C1 segment of cervical spinal cord (tissue), 14 donors: ENCODE measurements around the gene MAPK14.

Source experiments
- DNase-seq, 14 donors: peaks; one replicate each; lab custom pipeline; 2025; lab: John Stamatoyannopoulos, UW

Gene MAPK14

DNA sequence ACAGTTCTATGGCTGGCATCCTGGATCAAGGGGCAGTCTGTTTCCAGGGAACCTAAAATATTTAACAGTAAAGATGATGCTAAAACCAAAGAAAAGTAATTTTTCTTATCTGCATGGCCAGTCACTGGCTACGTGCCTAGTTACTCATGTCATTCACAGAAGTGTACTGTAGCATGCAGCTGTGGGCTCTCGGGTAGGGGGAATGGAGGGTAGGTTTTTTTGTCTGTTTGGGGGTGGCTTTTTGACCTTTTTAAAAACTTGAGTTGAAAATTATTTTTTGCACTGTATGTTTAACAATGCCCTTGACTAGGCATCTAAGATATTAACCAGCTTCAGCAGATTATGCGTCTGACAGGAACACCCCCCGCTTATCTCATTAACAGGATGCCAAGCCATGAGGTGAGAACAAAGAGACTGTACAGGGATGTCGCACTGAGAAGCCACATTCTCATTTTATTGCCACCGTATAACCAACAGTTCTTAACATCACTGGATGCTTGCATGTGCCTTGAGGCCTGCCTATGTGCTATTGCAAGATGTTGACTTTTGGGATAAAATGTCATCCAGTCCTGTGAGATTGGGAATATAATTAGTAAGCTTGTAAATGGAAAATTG lies 72.4 kb downstream of the MAPK14 start:
- peak in 1 of 14 donors; percentile 18 for DNase-seq

DNA sequence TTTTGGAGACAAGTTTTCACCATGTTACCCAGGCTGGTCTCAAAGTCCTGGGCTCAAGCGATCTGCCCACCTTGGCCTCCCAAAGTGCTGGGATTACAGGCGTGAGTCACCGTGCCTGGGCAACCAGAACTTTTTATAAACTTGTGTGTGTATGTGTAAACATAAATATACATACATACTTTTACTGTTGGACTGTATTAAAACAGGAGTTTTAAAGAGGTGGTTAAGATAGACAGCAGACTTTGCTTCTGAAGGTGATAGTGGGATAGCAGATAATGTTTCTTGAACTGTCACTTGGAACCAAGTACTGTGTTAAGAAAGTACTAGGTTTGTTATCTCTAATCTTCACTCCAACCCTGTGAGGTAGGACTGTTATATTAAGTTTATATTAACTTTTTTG lies 74.1 kb downstream of the MAPK14 start:
- no peak for DNase-seq

DNA sequence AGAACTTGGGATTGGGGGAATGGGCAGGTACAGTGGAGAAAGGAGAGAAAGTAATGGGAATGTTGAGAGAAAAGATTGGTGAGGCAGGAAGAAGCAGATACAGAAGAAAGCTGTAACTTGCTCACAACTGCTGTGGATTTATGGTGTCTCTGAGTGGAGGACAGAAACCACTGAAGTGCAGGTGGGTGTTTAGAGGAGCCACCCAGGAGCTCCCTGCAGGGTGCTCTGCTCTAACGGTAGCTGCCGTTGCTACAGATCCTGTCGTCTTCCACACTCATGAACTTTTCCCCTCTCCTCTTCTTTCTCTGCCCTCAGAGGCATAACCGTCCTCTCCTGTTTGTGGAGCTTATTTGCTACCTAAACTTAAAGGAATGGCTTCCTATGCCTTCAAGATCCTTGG lies 75.2 kb downstream of the MAPK14 start:
- DNase-seq: no peak

DNA sequence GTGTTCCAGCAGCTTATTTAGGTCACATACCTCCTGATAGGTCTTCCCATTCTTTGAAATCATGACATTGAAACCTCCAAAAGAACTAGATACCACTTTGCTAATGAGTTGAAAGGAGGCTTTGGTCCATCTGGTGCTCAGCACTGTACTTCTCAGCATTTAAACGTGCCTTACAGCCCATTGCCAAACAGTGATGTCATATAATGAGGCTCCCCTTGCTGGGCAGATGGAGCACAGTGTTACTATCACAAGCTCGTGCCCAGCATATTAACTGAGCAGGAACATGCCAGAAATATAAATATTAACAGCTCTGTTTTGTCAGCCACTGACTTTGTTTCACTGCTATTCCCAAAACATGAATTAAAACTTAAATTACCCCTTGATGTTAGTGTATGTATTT lies 77.2 kb downstream of the MAPK14 start:
- DNase-seq: peak in 1 of 14 donors; percentile 84

DNA sequence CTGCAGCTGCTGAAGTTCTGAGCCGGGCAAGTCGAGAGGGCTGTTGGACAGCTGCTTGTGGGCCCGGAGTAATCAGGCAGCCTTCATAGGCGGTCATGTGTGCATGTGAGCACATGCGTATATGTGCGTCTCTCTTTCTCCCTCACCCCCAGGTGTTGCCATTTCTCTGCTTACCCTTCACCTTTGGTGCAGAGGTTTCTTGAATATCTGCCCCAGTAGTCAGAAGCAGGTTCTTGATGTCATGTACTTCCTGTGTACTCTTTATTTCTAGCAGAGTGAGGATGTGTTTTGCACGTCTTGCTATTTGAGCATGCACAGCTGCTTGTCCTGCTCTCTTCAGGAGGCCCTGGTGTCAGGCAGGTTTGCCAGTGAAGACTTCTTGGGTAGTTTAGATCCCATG lies 81.5 kb downstream of the MAPK14 start:
- DNase-seq: no peak

DNA sequence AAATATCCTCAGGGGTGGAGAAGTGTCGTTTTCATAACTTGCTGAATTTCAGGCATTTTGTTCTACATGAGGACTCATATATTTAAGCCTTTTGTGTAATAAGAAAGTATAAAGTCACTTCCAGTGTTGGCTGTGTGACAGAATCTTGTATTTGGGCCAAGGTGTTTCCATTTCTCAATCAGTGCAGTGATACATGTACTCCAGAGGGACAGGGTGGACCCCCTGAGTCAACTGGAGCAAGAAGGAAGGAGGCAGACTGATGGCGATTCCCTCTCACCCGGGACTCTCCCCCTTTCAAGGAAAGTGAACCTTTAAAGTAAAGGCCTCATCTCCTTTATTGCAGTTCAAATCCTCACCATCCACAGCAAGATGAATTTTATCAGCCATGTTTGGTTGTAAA lies 82.4 kb downstream of the MAPK14 start:
- DNase-seq: no peak

DNA sequence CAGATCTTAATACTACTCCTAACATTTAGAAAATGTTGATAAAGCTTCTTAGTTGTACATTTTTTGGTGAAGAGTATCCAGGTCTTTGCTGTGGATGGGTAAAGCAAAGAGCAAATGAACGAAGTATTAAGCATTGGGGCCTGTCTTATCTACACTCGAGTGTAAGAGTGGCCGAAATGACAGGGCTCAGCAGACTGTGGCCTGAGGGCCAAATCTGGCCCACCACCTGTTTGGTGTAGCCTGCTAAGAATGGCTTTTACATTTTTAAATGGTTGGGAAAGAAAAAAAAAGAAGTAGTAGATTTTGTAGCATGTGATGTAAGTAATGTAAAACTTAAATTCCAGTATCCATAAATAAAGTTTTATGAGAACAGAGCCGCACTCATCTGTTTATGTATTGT lies 83.3 kb downstream of the MAPK14 start:
- no peak for DNase-seq

DNA sequence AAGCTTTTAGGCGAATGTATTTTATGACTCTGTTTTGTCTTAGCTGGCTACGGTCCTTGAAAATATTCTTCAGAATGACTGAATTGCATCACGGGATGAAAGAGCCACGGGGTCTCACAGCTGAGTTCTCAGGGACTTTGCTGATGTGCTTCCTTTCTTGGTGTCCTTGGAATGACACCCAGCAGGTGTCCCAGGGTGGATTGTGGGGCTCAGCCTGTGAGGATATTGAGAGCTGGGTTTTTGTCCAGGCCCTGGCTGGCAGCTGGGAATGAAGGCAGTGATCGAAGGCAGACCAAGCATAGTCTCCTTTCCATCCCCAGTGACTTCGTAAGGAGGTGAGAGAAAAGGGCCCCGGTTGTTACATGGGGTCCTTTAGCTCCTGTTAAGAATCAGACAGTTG lies 83.9 kb downstream of the MAPK14 start:
- DNase-seq: no peak

DNA sequence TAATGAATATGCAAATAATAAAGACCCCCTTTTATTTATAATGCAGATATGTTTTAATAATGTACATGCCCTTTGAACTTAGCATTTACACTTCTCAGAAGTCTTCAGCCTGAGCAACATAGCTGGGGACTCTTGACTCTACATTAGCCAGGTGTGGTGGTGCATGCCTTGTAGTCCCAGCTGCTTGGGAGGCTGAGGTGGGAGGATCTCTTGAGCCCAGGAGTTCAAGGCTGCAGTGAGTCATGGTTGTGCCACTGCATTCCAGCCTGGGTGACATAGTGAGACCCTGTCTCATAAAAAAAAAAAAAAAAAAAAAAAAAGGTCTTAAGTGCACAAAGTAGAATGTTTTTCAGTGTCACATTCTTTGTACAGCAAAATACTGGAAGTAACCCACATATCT lies 85.4 kb downstream of the MAPK14 start:
- no peak for DNase-seq

DNA sequence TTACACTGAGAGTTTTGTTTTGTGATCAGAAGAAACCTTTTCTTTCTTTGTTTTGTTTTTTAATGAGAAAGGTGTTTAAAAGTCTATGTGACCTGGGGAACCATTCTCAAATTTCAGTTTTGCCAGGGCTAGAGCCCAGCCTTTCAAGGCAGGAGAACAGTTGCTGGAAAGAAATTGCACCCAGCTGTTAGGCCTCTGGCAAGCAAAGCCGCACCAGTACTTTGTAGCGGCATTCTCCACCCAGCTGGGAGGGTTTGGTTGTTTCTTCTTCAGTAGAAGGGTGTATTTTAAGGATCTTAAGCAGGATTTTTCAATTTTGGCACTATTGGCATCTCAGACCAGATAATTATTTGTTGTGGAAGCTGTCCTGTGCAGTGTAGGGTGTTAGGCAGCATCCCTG lies 86.1 kb downstream of the MAPK14 start:
- DNase-seq: no peak

DNA sequence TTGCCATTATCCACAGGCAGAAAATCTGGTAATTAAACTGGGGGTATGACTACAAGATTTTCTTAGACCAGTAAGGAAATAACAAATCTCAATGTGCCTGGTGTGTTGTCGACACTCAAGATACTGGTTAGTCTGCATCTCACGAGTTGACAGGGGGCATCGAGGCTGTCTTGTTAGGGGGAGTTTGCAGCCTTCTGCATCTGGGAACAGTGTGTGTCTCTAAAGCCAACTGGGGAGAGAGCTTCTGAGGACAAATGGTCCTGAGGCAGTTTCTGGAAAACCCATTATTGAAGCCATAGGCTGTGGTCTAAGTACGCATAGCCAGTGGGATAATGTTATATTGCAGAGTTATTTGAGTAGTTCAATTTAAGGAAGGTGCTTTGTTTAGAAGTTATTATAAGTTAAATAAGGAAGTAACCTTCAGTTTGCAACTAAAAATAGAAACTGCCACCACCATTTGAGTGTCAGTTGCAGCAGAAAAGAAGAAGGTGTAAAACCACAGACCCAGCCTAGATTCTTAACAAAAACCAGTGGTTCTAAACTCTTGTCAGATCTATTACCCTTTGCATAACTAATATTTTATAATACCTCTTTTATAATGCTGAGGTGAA lies 87.3 kb downstream of the MAPK14 start:
- DNase-seq: no peak

DNA sequence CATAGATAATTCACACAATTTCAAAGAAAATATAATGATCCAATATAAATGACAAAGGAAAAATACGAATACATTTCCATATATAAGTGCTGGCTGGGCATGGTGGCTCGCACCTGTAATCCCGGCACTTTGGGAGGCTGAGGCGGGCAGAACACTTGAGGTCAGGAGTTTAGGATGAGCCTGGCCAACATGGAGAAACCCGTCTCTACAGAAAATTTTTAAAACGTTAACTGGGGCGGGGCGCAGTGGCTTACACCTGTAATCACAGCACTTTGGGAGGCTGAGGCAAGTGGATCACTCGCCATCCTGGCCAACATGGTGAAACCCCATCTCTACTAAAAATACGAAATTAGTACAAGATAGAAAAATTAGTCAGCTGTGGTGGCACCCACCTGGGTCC lies 87.8 kb downstream of the MAPK14 start:
- DNase-seq: no peak

DNA sequence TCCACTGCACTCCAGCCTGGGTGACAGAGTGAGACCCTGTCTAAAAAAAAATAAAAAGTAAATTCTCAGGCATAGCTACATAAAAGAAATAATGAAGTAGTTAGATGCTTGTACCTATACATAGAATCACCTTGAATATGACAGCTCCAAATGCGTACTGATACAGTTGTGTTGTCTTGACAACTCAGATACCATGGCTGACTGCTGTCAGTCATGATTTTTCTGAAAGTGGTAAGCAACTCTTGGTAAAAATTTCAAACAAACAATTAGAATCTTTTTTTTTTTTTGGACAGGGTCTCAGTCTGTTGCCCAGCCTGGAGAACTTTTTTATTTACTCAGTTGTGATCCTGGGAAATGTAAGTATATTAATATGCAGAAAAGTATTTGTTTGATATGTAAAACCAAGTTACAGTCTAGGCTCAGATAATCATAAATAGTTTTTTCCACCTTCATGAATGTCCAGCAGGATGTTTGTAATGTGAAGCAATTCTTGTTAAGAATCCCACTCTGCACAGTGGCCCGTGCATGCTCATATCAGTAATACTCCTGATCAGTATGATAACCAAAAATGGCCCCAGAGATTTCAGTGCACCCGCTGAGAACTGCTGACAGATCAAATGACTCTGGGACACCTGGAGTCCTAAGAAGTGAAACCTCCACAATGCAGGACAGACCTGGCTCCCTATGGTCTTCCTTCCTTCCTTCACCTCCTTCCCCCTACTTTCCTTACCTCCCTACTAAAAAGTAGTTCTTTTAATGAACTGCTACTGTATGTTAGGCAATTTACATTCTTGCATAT lies 88.7 kb downstream of the MAPK14 start:
- DNase-seq: no peak

DNA sequence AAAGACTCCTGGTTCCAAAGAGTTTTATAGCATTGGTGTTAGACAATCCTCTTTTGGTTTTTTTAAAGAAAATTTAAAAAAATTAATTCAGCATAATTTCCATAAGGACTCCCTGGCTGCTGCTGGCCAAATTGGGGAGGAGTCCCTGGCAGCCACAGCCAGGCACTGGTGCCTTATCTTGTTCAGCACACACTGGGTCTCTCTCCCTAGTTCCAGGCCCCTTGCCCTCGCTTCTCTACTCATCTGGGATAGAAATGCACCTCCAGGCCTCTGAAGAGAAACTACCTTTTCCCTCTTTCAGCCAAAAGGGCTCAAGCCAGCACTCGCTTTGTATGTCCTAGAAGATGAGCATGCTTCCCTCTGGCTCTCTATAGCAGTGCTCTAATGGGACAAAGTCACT lies 89.3 kb downstream of the MAPK14 start:
- no peak for DNase-seq

DNA sequence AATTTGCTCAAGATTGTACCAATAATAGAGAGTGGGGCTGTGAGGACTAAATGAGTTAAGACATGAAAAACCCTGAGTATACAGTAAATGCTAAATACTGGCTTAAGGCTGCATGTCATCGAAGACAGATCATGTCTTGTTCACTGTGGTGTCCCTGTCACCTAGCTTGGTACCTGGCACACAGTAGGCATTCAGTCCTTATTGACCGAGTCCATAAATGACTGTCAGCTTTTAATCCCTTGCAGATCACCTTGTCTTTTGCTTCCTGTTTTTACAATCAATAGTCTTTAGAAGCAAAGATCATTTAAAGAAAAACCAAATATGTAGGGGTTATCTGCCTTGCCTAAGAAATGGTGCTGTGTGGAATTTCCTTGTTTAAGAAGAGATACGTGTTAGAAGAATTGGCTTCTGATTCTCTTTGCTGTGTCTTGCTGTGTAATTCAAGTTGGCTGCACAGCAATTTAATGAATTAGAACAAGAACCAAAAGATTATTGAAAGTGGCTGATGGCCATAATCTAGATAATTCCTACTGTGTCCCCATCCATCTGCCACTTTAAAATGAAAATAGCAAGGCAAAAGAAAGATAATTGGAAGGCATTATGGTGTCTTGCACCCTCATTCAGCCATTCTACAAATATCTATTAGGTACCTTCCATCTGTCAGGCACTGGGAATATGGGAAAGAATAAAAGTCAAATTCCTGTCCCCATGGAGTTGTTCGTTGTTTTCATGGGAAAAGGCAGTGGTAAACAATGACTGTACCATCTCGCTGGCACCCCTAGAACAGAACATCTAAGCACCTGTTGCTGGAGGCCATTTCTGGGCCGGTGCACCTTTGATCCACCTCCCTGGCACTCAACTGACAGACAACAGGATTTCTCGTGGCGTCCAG lies 90.3 kb downstream of the MAPK14 start:
- no peak for DNase-seq

DNA sequence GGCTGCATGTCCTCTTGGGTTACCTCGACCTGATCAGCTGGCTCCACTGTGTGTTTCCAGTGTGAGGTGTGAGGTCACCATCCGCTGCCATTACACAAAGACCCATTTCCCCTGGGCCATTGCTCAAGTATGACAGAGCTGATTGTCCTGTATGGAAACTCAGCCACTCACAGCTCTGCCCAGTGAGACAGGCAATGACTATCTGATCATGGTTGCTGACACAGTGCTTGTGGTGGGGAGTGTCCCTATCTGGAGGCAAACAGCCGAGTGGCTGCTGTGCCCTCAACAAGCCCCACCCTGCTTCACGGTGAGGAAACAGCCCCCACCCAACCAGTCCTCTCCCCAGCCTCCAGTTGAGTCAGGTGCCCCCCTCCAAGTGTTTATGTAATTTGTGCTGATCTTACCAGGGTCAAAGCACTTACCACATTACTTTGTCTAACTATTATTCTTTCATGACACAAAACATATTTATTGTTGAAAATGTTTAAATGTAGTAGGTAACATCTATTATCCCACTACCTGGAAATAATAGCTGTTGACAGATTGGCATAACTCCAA lies 91.0 kb downstream of the MAPK14 start:
- no peak for DNase-seq

DNA sequence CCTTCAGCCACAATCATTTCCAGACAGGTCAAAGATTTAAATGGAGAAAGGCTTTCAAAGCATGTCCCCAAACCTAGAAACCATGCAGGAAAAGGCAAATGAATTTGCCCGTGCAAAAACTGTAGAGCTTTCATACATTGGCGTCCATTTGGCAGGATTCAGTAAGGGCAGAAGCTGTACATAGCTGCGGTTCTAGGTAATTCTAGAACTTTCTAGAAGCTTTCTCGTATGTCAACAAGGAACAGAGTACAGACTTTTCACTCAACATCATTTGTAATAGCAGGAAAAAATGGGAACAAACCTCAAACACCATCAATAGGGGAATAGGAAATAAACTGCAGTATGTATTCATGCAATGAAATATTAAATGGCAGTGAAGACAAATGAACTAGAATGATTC lies 91.6 kb downstream of the MAPK14 start:
- no peak for DNase-seq

DNA sequence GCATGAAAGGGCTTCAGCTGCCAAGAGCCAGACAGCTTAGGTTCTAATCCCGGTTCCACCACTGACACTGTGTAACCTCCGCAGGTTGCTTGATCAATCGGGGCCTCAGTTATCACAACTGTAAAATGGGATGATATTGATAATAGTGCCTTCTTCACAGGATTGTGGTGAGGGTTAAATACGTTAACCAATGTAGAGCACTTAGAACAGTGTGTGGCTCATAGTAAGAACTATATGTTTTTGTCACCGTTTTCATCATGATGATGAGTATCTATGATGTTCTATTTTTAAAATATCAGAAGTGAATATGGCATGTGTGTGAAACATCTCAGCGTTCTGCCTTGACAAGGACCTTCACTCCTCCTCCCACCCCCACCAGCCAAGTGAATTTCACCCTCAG lies 92.4 kb downstream of the MAPK14 start:
- DNase-seq: no peak

DNA sequence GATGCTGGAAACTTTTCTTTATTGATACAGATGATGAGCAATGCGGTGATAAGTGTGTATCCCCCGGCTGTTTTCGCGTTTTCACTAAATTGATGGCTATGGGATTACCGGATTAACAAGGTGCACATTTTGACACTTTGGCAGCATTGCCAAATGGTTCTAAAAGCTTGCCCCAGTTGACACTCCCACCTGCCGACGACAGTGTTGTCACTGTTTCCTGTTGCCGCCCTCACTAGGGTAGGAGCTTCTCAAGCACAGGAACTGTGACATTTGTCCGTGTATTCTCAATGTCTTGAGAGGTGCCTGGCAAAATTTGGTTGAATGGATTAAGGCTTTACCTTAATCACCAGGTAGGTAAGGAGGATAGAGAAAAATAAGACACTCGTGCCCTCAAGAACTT lies 92.9 kb downstream of the MAPK14 start:
- no peak for DNase-seq

DNA sequence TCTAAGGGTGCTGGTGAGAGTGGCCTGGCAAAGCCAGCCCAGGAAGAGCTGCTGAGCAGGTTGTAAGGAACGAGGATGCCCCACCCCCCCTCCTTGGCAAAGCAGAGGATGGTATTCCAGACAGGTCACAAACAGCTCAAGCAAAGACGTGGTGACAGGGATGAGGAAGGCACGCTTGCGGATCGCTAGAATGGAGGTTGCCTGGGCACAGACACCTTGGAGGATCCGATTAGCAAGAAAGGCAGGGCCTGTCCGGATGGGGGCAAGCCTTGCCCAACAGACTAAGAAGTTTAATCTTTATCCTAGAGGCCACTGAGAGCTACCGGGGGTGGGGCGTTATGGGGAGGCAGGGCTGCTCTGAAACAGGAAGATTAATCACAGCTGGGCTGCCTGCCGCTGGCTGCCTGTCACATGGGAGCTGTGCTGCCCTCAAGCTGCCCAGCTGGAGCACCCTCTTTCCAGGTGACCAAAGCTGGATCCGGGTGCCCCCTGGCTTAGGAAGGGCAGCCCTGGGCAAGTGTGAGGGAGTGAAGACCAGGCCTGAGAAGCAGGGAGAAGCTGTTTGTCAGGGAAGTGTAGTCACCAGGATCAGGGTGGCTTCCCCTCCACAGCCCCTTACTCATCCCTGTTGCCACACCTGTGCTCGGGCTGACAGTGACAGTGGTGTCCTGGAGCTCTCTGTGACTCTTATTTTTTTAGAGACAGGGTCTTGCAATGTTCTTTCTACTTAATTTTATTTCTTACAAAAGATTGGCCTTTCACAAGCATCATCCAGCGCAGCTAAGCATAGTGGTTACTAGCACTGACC lies 93.6 kb downstream of the MAPK14 start:
- no peak for DNase-seq
